Chondrocyte (in vitro differentiated cells): ENCODE results near the gene LRRTM4. TPM values are rescaled to one million over a fixed set of nuclear protein-coding genes. Genes with fewer than 3 reads are reported as not detected.

Experiments used
- DNase-seq: peaks from one replicate; pipeline ENCODE4 v3.0.0; 2021; ENCODE audit warnings: mixed read lengths, low spot score
- H3K27ac Mint-ChIP-seq: one replicate; pipeline ENCODE4 v1.8.0; 2021; ENCODE audit warnings: mild to moderate bottlenecking, moderate library complexity, mixed read lengths; ENCODE audit not compliant: unreplicated experiment
- H3K27me3 Mint-ChIP-seq: 2 replicates; pipeline ENCODE4 v1.8.0; 2021; ENCODE audit warnings: low read depth, mixed read lengths
- H3K36me3 Mint-ChIP-seq: 2 replicates; pipeline ENCODE4 v1.8.0; 2021; ENCODE audit warnings: low read depth, mixed read lengths
- H3K4me1 Mint-ChIP-seq: 2 replicates; pipeline ENCODE4 v1.8.0; 2021; ENCODE audit warnings: low read depth, mild to moderate bottlenecking, mixed read lengths
- H3K4me3 Mint-ChIP-seq: one replicate; pipeline ENCODE4 v1.8.0; 2021; ENCODE audit warnings: mild to moderate bottlenecking, moderate library complexity, mixed read lengths; ENCODE audit not compliant: unreplicated experiment
- H3K9me3 Mint-ChIP-seq: 2 replicates; pipeline ENCODE4 v1.8.0; 2021; ENCODE audit warnings: low read depth, mixed read lengths
- total RNA-seq: library from RNA; stranded (reverse); gene quantifications from 3 replicates; pipeline ENCODE4 v1.2.1, GENCODE V29; 2021
- TF ChIP-seq, protein P1 (sequence below): fragments of 200-600 bp; sonication (generic); IDR thresholded peaks from 2 replicates; pipeline ENCODE4 v1.5.0; 2021; ENCODE audit warnings: antibody characterized with exemption, mild to moderate bottlenecking, moderate library complexity

Gene LRRTM4
- total RNA-seq, 1 donor from 2014 or later = not detected

GRCh38 chr2:76760367-76760704, 761.8 kb downstream of the LRRTM4 start:
- no peak overlapping the region for H3K27ac Mint-ChIP-seq

DNA sequence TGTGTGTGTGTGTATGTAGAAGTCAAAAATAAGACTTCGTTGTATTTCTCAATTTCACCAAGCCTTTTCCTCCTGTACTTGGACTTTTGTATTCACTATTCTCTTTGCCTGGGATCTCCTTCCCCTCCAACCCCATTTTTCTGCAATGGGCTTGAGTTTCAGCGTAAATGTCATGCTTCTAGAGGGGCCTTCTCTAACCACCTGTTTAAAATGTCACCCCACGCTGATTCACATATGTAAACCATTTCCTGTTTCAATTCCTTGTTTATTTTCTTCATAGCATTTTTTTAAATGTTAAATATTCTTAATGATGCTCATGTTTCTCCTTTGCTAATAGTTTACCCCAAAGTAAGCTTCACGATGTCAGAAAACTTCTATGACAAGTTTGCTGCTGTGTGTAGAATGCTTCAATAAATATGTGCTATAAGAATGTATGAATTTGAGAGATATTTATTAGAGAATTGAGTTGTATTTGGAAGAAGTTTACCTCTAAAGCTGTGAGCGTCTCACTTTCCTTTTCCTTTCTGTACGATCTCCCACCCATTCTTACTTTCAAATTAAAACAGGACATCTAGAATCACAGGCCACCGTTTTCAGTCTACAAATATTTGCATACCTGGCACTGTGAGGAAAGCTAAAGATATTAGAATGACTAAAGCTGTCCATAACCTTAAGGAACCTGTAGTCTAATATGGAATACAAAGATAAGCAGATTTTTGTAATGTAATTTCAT, 762.4 kb downstream of the LRRTM4 start:
- Mint-ChIP-seq H3K4me3 (no peak overlapping the region), H3K36me3 (no peaks in the 10 kb centered on the region), H3K27me3 (no peaks in the 10 kb centered on the region), H3K4me1 (no peaks in the 10 kb centered on the region), H3K27ac (no peak overlapping the region), H3K9me3 (no peaks in the 10 kb centered on the region)
- TF ChIP-seq, protein P1, sequence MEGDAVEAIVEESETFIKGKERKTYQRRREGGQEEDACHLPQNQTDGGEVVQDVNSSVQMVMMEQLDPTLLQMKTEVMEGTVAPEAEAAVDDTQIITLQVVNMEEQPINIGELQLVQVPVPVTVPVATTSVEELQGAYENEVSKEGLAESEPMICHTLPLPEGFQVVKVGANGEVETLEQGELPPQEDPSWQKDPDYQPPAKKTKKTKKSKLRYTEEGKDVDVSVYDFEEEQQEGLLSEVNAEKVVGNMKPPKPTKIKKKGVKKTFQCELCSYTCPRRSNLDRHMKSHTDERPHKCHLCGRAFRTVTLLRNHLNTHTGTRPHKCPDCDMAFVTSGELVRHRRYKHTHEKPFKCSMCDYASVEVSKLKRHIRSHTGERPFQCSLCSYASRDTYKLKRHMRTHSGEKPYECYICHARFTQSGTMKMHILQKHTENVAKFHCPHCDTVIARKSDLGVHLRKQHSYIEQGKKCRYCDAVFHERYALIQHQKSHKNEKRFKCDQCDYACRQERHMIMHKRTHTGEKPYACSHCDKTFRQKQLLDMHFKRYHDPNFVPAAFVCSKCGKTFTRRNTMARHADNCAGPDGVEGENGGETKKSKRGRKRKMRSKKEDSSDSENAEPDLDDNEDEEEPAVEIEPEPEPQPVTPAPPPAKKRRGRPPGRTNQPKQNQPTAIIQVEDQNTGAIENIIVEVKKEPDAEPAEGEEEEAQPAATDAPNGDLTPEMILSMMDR = no peak
- no peak for DNase-seq

More at GRCh38 chr2:76760367-76760704, 761.8 kb downstream of the LRRTM4 start:
- no peaks in the 10 kb centered on the region for H3K36me3 Mint-ChIP-seq
- no peak for DNase-seq
- no peaks in the 10 kb centered on the region for H3K4me1 Mint-ChIP-seq
- no peaks in the 10 kb centered on the region for H3K27me3 Mint-ChIP-seq
- no peak overlapping the region for H3K4me3 Mint-ChIP-seq
- no peaks in the 10 kb centered on the region for H3K9me3 Mint-ChIP-seq
- TF ChIP-seq, protein P1 = no peak

DNA sequence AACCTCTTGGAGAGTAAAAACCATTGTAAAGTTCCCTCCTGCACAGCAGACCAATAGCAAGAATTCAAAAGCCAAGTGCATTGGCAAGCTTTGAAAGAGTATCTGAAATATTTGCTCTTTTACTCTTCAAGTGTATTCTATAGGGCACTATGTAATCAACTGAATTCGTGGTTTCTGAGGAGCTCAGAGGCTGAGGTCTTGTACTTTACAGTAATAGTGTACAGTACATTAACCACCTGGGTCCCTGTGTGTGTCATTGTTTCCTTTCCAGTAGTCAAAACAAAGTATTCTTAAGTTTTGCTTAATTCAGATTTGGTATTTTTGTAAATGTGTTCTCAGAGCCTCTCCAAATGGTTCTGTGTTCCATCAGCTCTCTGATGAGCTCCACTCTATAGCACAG, 769.7 kb downstream of the LRRTM4 start:
- H3K4me3 Mint-ChIP-seq = no peak overlapping the region
- no peaks in the 10 kb centered on the region for H3K9me3 Mint-ChIP-seq
- H3K27ac Mint-ChIP-seq = no peak overlapping the region
- H3K27me3 Mint-ChIP-seq = peaks cover 2% of the 10 kb centered on the region
- H3K36me3 Mint-ChIP-seq = no peaks in the 10 kb centered on the region
- H3K4me1 Mint-ChIP-seq = no peaks in the 10 kb centered on the region
- no peak for DNase-seq
- TF ChIP-seq, protein P1 = no peak

GRCh38 chr2:76749858-76750257, 772.3 kb downstream of the LRRTM4 start:
- Mint-ChIP-seq H3K4me3 (no peak overlapping the region), H3K27me3 (peaks cover 2% of the 10 kb centered on the region), H3K36me3 (no peaks in the 10 kb centered on the region), H3K9me3 (no peaks in the 10 kb centered on the region), H3K4me1 (no peaks in the 10 kb centered on the region), H3K27ac (no peak overlapping the region)
- no peak for DNase-seq
- TF ChIP-seq, protein P1 = no peak

DNA sequence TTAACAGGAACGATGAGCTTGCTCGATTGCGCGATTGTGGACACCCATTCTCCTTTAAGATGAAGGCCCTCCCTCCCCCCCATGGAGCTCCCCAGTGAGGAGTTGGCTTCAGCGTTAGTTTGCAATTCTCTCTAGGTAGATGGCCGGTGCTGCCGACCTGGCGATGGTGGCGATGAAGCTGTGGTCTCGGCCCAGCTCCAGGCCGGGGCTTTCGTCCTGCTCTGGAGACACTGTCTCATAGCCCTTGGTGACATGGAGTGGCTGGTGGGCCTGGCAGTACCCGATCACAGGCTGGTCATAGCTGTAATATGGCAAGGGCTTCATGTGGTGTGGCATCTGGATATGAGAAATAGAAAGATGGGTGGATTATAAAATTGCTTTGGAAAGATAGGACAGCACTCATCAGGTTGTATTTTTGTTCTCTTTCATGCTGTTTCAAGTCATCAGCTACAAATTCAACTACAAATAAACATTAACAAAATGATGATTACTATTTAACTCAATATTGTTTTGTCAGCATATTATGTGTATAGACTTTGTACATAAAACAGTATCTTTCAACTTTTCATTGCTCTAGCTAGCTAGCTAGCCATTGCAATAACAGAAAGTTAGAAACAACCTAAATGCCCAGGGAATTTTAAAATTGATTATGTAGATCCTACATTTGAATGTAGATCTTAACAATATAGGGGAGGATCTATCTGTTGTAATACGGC, 773.4 kb downstream of the LRRTM4 start:
- H3K4me1 Mint-ChIP-seq = no peaks in the 10 kb centered on the region
- H3K36me3 Mint-ChIP-seq = no peaks in the 10 kb centered on the region
- no peak overlapping the region for H3K4me3 Mint-ChIP-seq
- DNase-seq = no peak
- H3K27me3 Mint-ChIP-seq = peaks cover 2% of the 10 kb centered on the region
- H3K9me3 Mint-ChIP-seq = no peaks in the 10 kb centered on the region
- TF ChIP-seq, protein P1 = no peak
- no peak overlapping the region for H3K27ac Mint-ChIP-seq
